Measurements from ENCODE around the gene WASHC1.
"Not testable (repeated sequence)": the region's sequence is repeated elsewhere in the genome, so short reads cannot be mapped to it uniquely, and the experiment has no call there.

WASHC1 gene

DNA sequence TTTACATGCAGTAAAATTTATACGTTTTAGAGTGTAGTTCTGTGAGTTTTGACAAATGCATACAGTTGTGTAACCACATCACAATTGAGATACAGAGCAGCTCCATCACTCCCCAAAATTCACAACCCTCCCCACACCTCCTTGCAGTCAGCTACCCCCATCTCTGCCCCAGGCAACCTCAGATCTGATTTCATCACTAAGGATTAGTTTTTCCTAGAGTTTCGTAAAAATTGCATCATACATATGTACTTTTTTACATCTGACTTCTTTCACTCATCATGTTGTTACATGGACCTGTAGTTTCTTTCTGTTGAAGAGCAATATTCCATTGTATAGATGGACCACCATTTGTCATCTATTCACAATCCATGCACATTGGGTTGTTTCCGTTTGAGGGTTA lies 14.4 kb upstream of the WASHC1 start:
- H2BK15ac ChIP-seq (ENCODE audit: low read depth, poor library complexity, severe bottlenecking); H3K36me3 ChIP-seq (ENCODE audit: control insufficient read depth in 1 of 2, insufficient read depth in 2 of 2, low read depth in 1 of 2, low read length in 2 of 2); H3K23ac ChIP-seq (ENCODE audit: low read length in 2 of 2); H2BK12ac ChIP-seq (ENCODE audit: low read length in 2 of 2); H2AK5ac ChIP-seq (ENCODE audit: low read length, severe bottlenecking); H3K14ac ChIP-seq (ENCODE audit: low read length in 2 of 2); H3K79me1 ChIP-seq (replicated peaks; ENCODE audit: low read length, poor library complexity, severe bottlenecking); H4K91ac ChIP-seq (ENCODE audit: low read length); H3K18ac ChIP-seq (ENCODE audit: low read depth in 1 of 2, low read length in 2 of 2); H3K27ac ChIP-seq (ENCODE audit: low read length, poor library complexity, severe bottlenecking); H3K9ac ChIP-seq (ENCODE audit: low read length); H3K4ac ChIP-seq (ENCODE audit: low read depth in 1 of 2, low read length in 2 of 2); H2AFZ ChIP-seq (ENCODE audit: low read depth, low read length); H3K9me3 ChIP-seq (ENCODE audit: control insufficient read depth, low read length); H4K8ac ChIP-seq (ENCODE audit: low read length); H3K4me3 ChIP-seq (ENCODE audit: insufficient read depth in 1 of 2, low read depth in 1 of 2, low read length in 2 of 2); H3K27me3 ChIP-seq (ENCODE audit: control insufficient read depth in 1 of 2, insufficient read depth in 1 of 2, low read length in 2 of 2); H2BK5ac ChIP-seq (ENCODE audit: low read depth, low read length, poor library complexity, severe bottlenecking); H3K4me2 ChIP-seq (ENCODE audit: low read length, poor library complexity, severe bottlenecking); H3K4me1 ChIP-seq (ENCODE audit: control insufficient read depth, insufficient read depth, low read depth, low read length); H2BK120ac ChIP-seq (ENCODE audit: low read depth, low read length): not testable (repeated sequence)
- no CpG with 5 or more reads among the region's 3 CpGs for WGBS
- DNase-seq: peak; percentile 0

GRCh38 chr9:43116-43515 lies 13.9 kb upstream of the WASHC1 start:
- not testable (repeated sequence) for H3K4ac ChIP-seq (ENCODE audit: low read depth in 1 of 2, low read length in 2 of 2); H2BK15ac ChIP-seq (ENCODE audit: low read depth, poor library complexity, severe bottlenecking); H4K91ac ChIP-seq (ENCODE audit: low read length); H2BK5ac ChIP-seq (ENCODE audit: low read depth, low read length, poor library complexity, severe bottlenecking); H3K4me3 ChIP-seq (ENCODE audit: insufficient read depth in 1 of 2, low read depth in 1 of 2, low read length in 2 of 2); H3K36me3 ChIP-seq (ENCODE audit: control insufficient read depth in 1 of 2, insufficient read depth in 2 of 2, low read depth in 1 of 2, low read length in 2 of 2); H3K14ac ChIP-seq (ENCODE audit: low read length in 2 of 2); H3K23ac ChIP-seq (ENCODE audit: low read length in 2 of 2); H3K9ac ChIP-seq (ENCODE audit: low read length); H2AFZ ChIP-seq (ENCODE audit: low read depth, low read length); H3K18ac ChIP-seq (ENCODE audit: low read depth in 1 of 2, low read length in 2 of 2); H2BK120ac ChIP-seq (ENCODE audit: low read depth, low read length); H3K4me2 ChIP-seq (ENCODE audit: low read length, poor library complexity, severe bottlenecking); H3K9me3 ChIP-seq (ENCODE audit: control insufficient read depth, low read length); H3K79me1 ChIP-seq (replicated peaks; ENCODE audit: low read length, poor library complexity, severe bottlenecking); H4K8ac ChIP-seq (ENCODE audit: low read length); H2AK5ac ChIP-seq (ENCODE audit: low read length, severe bottlenecking); DNase-seq; H3K4me1 ChIP-seq (ENCODE audit: control insufficient read depth, insufficient read depth, low read depth, low read length); H3K27ac ChIP-seq (ENCODE audit: low read length, poor library complexity, severe bottlenecking); H3K27me3 ChIP-seq (ENCODE audit: control insufficient read depth in 1 of 2, insufficient read depth in 1 of 2, low read length in 2 of 2); H2BK12ac ChIP-seq (ENCODE audit: low read length in 2 of 2)
- WGBS: no CpG with 5 or more reads among the region's 3 CpGs

DNA sequence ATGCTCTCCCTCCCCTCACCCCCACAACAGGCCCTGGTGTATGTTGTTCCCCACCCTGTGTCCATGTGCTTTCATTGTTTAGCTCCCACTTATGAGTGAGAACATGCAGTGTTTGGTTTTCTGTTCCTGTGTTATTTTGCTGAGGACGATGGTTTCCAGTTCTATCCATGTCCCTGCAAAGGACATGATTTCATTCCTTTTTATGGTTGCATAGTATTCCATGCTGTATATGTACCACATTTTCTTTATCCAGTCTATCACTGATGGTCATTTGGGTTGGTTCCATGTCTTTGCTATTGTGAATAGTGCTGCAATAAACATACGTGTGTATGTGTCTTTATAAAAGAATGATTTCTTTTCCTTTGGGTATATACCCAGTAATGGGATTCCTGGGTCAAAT lies 12.6 kb upstream of the WASHC1 start:
- not testable (repeated sequence) for H4K8ac ChIP-seq (ENCODE audit: low read length); H3K27me3 ChIP-seq (ENCODE audit: control insufficient read depth in 1 of 2, insufficient read depth in 1 of 2, low read length in 2 of 2); H3K9me3 ChIP-seq (ENCODE audit: control insufficient read depth, low read length); H3K9ac ChIP-seq (ENCODE audit: low read length); H2AK5ac ChIP-seq (ENCODE audit: low read length, severe bottlenecking); H3K27ac ChIP-seq (ENCODE audit: low read length, poor library complexity, severe bottlenecking); DNase-seq; H3K4ac ChIP-seq (ENCODE audit: low read depth in 1 of 2, low read length in 2 of 2); H3K23ac ChIP-seq (ENCODE audit: low read length in 2 of 2); H3K79me1 ChIP-seq (replicated peaks; ENCODE audit: low read length, poor library complexity, severe bottlenecking); H2AFZ ChIP-seq (ENCODE audit: low read depth, low read length); H2BK15ac ChIP-seq (ENCODE audit: low read depth, poor library complexity, severe bottlenecking); H3K14ac ChIP-seq (ENCODE audit: low read length in 2 of 2); H2BK5ac ChIP-seq (ENCODE audit: low read depth, low read length, poor library complexity, severe bottlenecking); H3K4me1 ChIP-seq (ENCODE audit: control insufficient read depth, insufficient read depth, low read depth, low read length); H2BK120ac ChIP-seq (ENCODE audit: low read depth, low read length); H4K91ac ChIP-seq (ENCODE audit: low read length); H3K4me2 ChIP-seq (ENCODE audit: low read length, poor library complexity, severe bottlenecking); H3K36me3 ChIP-seq (ENCODE audit: control insufficient read depth in 1 of 2, insufficient read depth in 2 of 2, low read depth in 1 of 2, low read length in 2 of 2); H3K4me3 ChIP-seq (ENCODE audit: insufficient read depth in 1 of 2, low read depth in 1 of 2, low read length in 2 of 2); H2BK12ac ChIP-seq (ENCODE audit: low read length in 2 of 2); H3K18ac ChIP-seq (ENCODE audit: low read depth in 1 of 2, low read length in 2 of 2)
- no CpG with 5 or more reads among the region's 2 CpGs for WGBS

GRCh38 chr9:41261-41676 lies 12.0 kb upstream of the WASHC1 start:
- H3K9ac ChIP-seq (ENCODE audit: low read length); H2AFZ ChIP-seq (ENCODE audit: low read depth, low read length); H2BK120ac ChIP-seq (ENCODE audit: low read depth, low read length); H3K36me3 ChIP-seq (ENCODE audit: control insufficient read depth in 1 of 2, insufficient read depth in 2 of 2, low read depth in 1 of 2, low read length in 2 of 2); H3K4me1 ChIP-seq (ENCODE audit: control insufficient read depth, insufficient read depth, low read depth, low read length); H3K23ac ChIP-seq (ENCODE audit: low read length in 2 of 2); H3K4ac ChIP-seq (ENCODE audit: low read depth in 1 of 2, low read length in 2 of 2); H4K8ac ChIP-seq (ENCODE audit: low read length); H3K4me3 ChIP-seq (ENCODE audit: insufficient read depth in 1 of 2, low read depth in 1 of 2, low read length in 2 of 2); H2BK15ac ChIP-seq (ENCODE audit: low read depth, poor library complexity, severe bottlenecking); H3K79me1 ChIP-seq (replicated peaks; ENCODE audit: low read length, poor library complexity, severe bottlenecking); H3K4me2 ChIP-seq (ENCODE audit: low read length, poor library complexity, severe bottlenecking); H3K9me3 ChIP-seq (ENCODE audit: control insufficient read depth, low read length); H2AK5ac ChIP-seq (ENCODE audit: low read length, severe bottlenecking); H4K91ac ChIP-seq (ENCODE audit: low read length); DNase-seq; H3K14ac ChIP-seq (ENCODE audit: low read length in 2 of 2); H3K27me3 ChIP-seq (ENCODE audit: control insufficient read depth in 1 of 2, insufficient read depth in 1 of 2, low read length in 2 of 2); H3K27ac ChIP-seq (ENCODE audit: low read length, poor library complexity, severe bottlenecking); H2BK5ac ChIP-seq (ENCODE audit: low read depth, low read length, poor library complexity, severe bottlenecking); H3K18ac ChIP-seq (ENCODE audit: low read depth in 1 of 2, low read length in 2 of 2); H2BK12ac ChIP-seq (ENCODE audit: low read length in 2 of 2): not testable (repeated sequence)
- WGBS: 90% methylated on average over 6 of the region's 9 CpGs

Measured in mesenchymal stem cell (in vitro differentiated cells and primary cell).